HEK293 (cell line): ENCODE measurements around the gene HLX.

Experiments used
- GLI2 ChIP-seq: fragments of 450-650 bp; formaldehyde crosslinking; IDR thresholded peaks from 2 replicates; pipeline ENCODE4; 2017; ENCODE audit warnings: missing biosample characterization, missing genetic modification characterization, low read depth, borderline replicate concordance
- HOXA7 ChIP-seq: sonication (generic); formaldehyde crosslinking; IDR thresholded peaks from 2 replicates; pipeline ENCODE4 v1.8.1; 2022; ENCODE audit warnings: missing genetic modification reagents, borderline replicate concordance
- REST ChIP-seq: fragments of 450-650 bp; formaldehyde crosslinking; IDR thresholded peaks from 2 replicates; pipeline ENCODE4 v1.5.1; 2016; ENCODE audit warnings: missing biosample characterization, missing genetic modification characterization
- SP2 ChIP-seq: fragments of 450-650 bp; formaldehyde crosslinking; IDR thresholded peaks from 2 replicates; pipeline ENCODE4 v1.5.1; 2016; ENCODE audit warnings: missing biosample characterization, missing genetic modification characterization
- YY1 ChIP-seq: fragments of 450-650 bp; formaldehyde crosslinking; IDR thresholded peaks from 2 replicates; pipeline ENCODE4 v1.5.1; 2018; ENCODE audit warnings: missing biosample characterization, missing genetic modification characterization
- ZBTB6 ChIP-seq: fragments of 450-650 bp; formaldehyde crosslinking; IDR thresholded peaks from 2 replicates; pipeline ENCODE4 v1.5.1; 2017; ENCODE audit warnings: missing biosample characterization, missing genetic modification characterization
- ZNF121 ChIP-seq: fragments of 450-650 bp; formaldehyde crosslinking; IDR thresholded peaks from 2 replicates; pipeline ENCODE4 v1.5.1; 2016; ENCODE audit warnings: missing biosample characterization, missing genetic modification characterization
- ZNF140 ChIP-seq: fragments of 450-650 bp; formaldehyde crosslinking; IDR thresholded peaks from 2 replicates; pipeline ENCODE4 v1.5.1; 2016; ENCODE audit warnings: missing biosample characterization, missing genetic modification characterization
- ZNF26 ChIP-seq: fragments of 450-650 bp; formaldehyde crosslinking; IDR thresholded peaks from 2 replicates; pipeline ENCODE4 v1.5.1; 2016; ENCODE audit warnings: missing biosample characterization, missing genetic modification characterization
- ZNF302 ChIP-seq: fragments of 450-650 bp; formaldehyde crosslinking; IDR thresholded peaks from 2 replicates; pipeline ENCODE4 v1.5.1; 2016; ENCODE audit warnings: missing biosample characterization, missing genetic modification characterization, low read depth
- ZNF37A ChIP-seq: fragments of 450-650 bp; IDR thresholded peaks from 2 replicates; pipeline ENCODE4 v1.5.1; 2018; ENCODE audit warnings: missing biosample characterization, missing genetic modification characterization
- ZNF433 ChIP-seq: fragments of 450-650 bp; formaldehyde crosslinking; IDR thresholded peaks from 2 replicates; pipeline ENCODE4 v1.5.1; 2016; ENCODE audit warnings: missing biosample characterization, missing genetic modification characterization, low read depth
- ZNF544 ChIP-seq: fragments of 450-650 bp; formaldehyde crosslinking; IDR thresholded peaks from 2 replicates; pipeline ENCODE4 v1.5.0; 2017; ENCODE audit warnings: missing biosample characterization, missing genetic modification characterization
- TF ChIP-seq, protein P1 (sequence below): fragments of 450-650 bp; formaldehyde crosslinking; IDR thresholded peaks from 2 replicates; pipeline ENCODE4 v1.5.1; 2016; ENCODE audit warnings: missing biosample characterization, missing genetic modification characterization

DNA sequence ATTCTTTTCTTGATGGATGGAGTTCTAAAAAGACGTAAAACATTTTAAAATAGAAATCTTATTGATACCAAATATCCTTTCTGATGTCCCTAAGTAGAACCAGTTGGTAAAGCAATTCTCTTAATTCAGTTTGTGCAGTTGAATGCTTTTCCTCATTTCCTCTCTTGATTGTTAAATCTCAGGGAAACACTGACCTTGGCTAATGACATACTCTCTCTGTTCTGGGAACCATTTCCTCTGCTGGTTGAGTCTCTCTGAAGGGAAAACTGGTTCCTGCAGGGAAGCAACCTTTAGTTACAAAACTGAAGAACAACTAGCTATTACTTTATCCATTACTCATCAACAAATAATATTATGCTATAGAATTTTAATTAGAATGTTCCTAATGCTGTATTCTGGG lies 36.7 kb downstream of the HLX start:
- TF ChIP-seq ZNF37A (tag by site-specific recombination) = no peak
- TF ChIP-seq, protein P1, sequence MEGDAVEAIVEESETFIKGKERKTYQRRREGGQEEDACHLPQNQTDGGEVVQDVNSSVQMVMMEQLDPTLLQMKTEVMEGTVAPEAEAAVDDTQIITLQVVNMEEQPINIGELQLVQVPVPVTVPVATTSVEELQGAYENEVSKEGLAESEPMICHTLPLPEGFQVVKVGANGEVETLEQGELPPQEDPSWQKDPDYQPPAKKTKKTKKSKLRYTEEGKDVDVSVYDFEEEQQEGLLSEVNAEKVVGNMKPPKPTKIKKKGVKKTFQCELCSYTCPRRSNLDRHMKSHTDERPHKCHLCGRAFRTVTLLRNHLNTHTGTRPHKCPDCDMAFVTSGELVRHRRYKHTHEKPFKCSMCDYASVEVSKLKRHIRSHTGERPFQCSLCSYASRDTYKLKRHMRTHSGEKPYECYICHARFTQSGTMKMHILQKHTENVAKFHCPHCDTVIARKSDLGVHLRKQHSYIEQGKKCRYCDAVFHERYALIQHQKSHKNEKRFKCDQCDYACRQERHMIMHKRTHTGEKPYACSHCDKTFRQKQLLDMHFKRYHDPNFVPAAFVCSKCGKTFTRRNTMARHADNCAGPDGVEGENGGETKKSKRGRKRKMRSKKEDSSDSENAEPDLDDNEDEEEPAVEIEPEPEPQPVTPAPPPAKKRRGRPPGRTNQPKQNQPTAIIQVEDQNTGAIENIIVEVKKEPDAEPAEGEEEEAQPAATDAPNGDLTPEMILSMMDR (tag by site-specific recombination) = no peak
- no peak for TF ChIP-seq ZNF302
- no peak for TF ChIP-seq GLI2 (tag by site-specific recombination)
- TF ChIP-seq ZNF121 (tag by site-specific recombination) = no peak
- TF ChIP-seq ZNF433 (tag by site-specific recombination) = no peak
- TF ChIP-seq YY1 (tag by site-specific recombination) = no peak
- TF ChIP-seq ZNF140 (tag by site-specific recombination) = no peak
- no peak for TF ChIP-seq REST
- no peak for TF ChIP-seq HOXA7 (CRISPR knock-in tag)
- no peak for TF ChIP-seq ZNF544 (tag by site-specific recombination)
- no peak for TF ChIP-seq ZNF26 (tag by site-specific recombination)
- TF ChIP-seq SP2 (tag by site-specific recombination) = no peak
- TF ChIP-seq ZBTB6 (tag by site-specific recombination) = no peak
